Colonic mucosa (tissue), 4 donors: ENCODE data around the gene PLK3. TPM values are rescaled to one million over a fixed set of nuclear protein-coding genes. Genes with fewer than 3 reads are reported as not detected.

ENCODE experiments used
- DNase-seq: peaks from one replicate; pipeline ENCODE4 v3.0.0-alpha.2; 2020
- H3K27ac ChIP-seq: fragments of 200-600 bp; one replicate; pipeline ENCODE4 v1.8.0; 2021
- H3K27me3 ChIP-seq: fragments of 200-600 bp; one replicate; pipeline ENCODE4 v1.8.0; 2021
- H3K36me3 ChIP-seq: fragments of 200-600 bp; one replicate; pipeline ENCODE4 v1.8.0; 2021
- H3K4me1 ChIP-seq: fragments of 200-600 bp; one replicate; pipeline ENCODE4 v1.8.0; 2021; ENCODE audit warnings: mild to moderate bottlenecking
- H3K4me3 ChIP-seq: fragments of 200-600 bp; one replicate; pipeline ENCODE4 v1.8.0; 2021
- H3K9ac ChIP-seq, 2 donors: one replicate each; pipeline ENCODE4 v1.7.0; 2013; ENCODE audit warnings: control low read depth in 2 of 2, low read depth in 2 of 2, low read length in 2 of 2
- H3K9me3 ChIP-seq: fragments of 200-600 bp; one replicate; pipeline ENCODE4 v1.8.0; 2021
- CTCF ChIP-seq: fragments of 200-600 bp; IDR thresholded peaks from one replicate; pipeline ENCODE4 v1.8.0; 2022; ENCODE audit warnings: antibody characterized with exemption, mild to moderate bottlenecking
- intact Hi-C: fragments of 100-400 bp; cut with DNase I; formaldehyde crosslinking; loops from one replicate; pipeline ENCODE4 v1.14.1; 2022
- total RNA-seq, 2 donors: library from RNA; stranded (reverse); fragmentation: NEBNext Ultra II Directional in 1 of 2; extraction: Animal tissue kit (Norgen Biotek cat#: 25700) in 1 of 2; gene quantifications; one replicate each; pipeline ENCODE4 v1.2.1, GENCODE V29; 2021
- donor health status: healthy.
- donor health status: DM: no; HTN: no; CAD: no.
- donor health status: DM: no; HTN: no; CAD: no.

PLK3 gene
- total RNA-seq, 2 donors from 2014 or later, result 7.7 to 8.8 TPM

GRCh38 chr1:44817771-44818495, 17.8 kb downstream of the PLK3 start:
- no peak overlapping the region for H3K27ac ChIP-seq
- H3K4me1 ChIP-seq, result no peaks in the 10 kb centered on the region
- no peaks in the 10 kb centered on the region for H3K9me3 ChIP-seq
- H3K27me3 ChIP-seq, result no peaks in the 10 kb centered on the region
- TF ChIP-seq CTCF, result no peak
- no peaks in the 10 kb centered on the region for H3K36me3 ChIP-seq
- intact Hi-C loops, result no loop called here
- no peak overlapping the region for H3K4me3 ChIP-seq
- no peak for DNase-seq
- no peak overlapping the region for H3K9ac ChIP-seq

- H3K27me3 ChIP-seq, result no peaks in the 10 kb centered on the region
- TF ChIP-seq CTCF, result no peak
Measured at GRCh38 chr1:44819196-44819607, 19.0 kb downstream of the PLK3 start.

GRCh38 chr1:44819608-44820327, 19.6 kb downstream of the PLK3 start:
- H3K9ac ChIP-seq, result peak overlapping the region; percentile 83 to 88
- H3K36me3 ChIP-seq, result no peaks in the 10 kb centered on the region
- H3K9me3 ChIP-seq, result no peaks in the 10 kb centered on the region
- H3K27ac ChIP-seq, result peak overlapping the region; percentile 97
- H3K4me1 ChIP-seq, result no peaks in the 10 kb centered on the region
- DNase-seq, result peak; percentile 84
- no peaks in the 10 kb centered on the region for H3K27me3 ChIP-seq
- peak overlapping the region; percentile 45 for H3K4me3 ChIP-seq
- intact Hi-C loops, result no loop called here
- TF ChIP-seq CTCF, result peak; percentile 5

More at GRCh38 chr1:44819196-44819607, 19.0 kb downstream of the PLK3 start:
- Histone ChIP-seq H3K4me3 (peak overlapping the region; percentile 45), H3K27ac (peak overlapping the region; percentile 97), H3K4me1 (no peaks in the 10 kb centered on the region), H3K9me3 (no peaks in the 10 kb centered on the region), H3K36me3 (no peaks in the 10 kb centered on the region), H3K9ac (peak overlapping the region; percentile 83 to 88)
- no peak for DNase-seq
- intact Hi-C loops, result no loop called here

GRCh38 chr1:44820328-44821239, 20.4 kb downstream of the PLK3 start:
- peak overlapping the region; percentile 97 for H3K27ac ChIP-seq
- peak overlapping the region; percentile 83 to 88 for H3K9ac ChIP-seq
- intact Hi-C loops, result no loop called here
- no peak for DNase-seq
- H3K9me3 ChIP-seq, result no peaks in the 10 kb centered on the region
- TF ChIP-seq CTCF, result no peak
- no peaks in the 10 kb centered on the region for H3K27me3 ChIP-seq
- peak overlapping the region; percentile 45 for H3K4me3 ChIP-seq
- no peaks in the 10 kb centered on the region for H3K36me3 ChIP-seq
- H3K4me1 ChIP-seq, result no peaks in the 10 kb centered on the region

- H3K4me1 ChIP-seq, result no peaks in the 10 kb centered on the region
- intact Hi-C loops, result no loop called here
Measured at GRCh38 chr1:44821240-44821715, 21.1 kb downstream of the PLK3 start.

More at GRCh38 chr1:44821240-44821715, 21.1 kb downstream of the PLK3 start:
- no peak for TF ChIP-seq CTCF
- DNase-seq, result no peak
- no peaks in the 10 kb centered on the region for H3K27me3 ChIP-seq
- H3K4me3 ChIP-seq, result no peak overlapping the region
- no peaks in the 10 kb centered on the region for H3K9me3 ChIP-seq
- no peak overlapping the region for H3K27ac ChIP-seq
- H3K9ac ChIP-seq, result peak overlapping the region in 1 of 2 donors; percentile 30
- no peaks in the 10 kb centered on the region for H3K36me3 ChIP-seq
